GM23338 (cell line): ENCODE measurements around the gene FAM47E. TPM values are rescaled to one million over a fixed set of nuclear protein-coding genes. Genes with fewer than 3 reads are reported as not detected.

Experiments used
- ATAC-seq: fragments of 200-7000 bp; cut with Tn5 transposase; 3 replicates; pipeline ENCODE4 v1.9.1; 2020
- DNase-seq: peaks from one replicate; pipeline ENCODE4 v3.0.0-alpha.2; 2015; ENCODE audit warnings: low spot score
- H2AFZ ChIP-seq: fragments of 200-600 bp; sonication (generic); 2 replicates; pipeline ENCODE4 v1.8.0; 2016; ENCODE audit warnings: antibody characterized with exemption, mild to moderate bottlenecking, moderate library complexity
- H3F3A ChIP-seq: fragments of 200-600 bp; sonication (generic); replicated peaks from 2 replicates; pipeline ENCODE4 v1.8.0; 2017; ENCODE audit warnings: antibody characterized with exemption, mixed run types, low read depth
- H3K27ac ChIP-seq: fragments of 200-600 bp; sonication (generic); 2 replicates; pipeline ENCODE4 v1.6.1; 2016; ENCODE audit warnings: low read depth
- H3K27me3 ChIP-seq: fragments of 200-600 bp; sonication (generic); 2 replicates; pipeline ENCODE4 v1.8.0; 2016; ENCODE audit warnings: mild to moderate bottlenecking, mixed run types, moderate library complexity; ENCODE audit not compliant: insufficient read depth
- H3K36me3 ChIP-seq: fragments of 200-600 bp; sonication (generic); 2 replicates; pipeline ENCODE4 v1.8.0; 2016; ENCODE audit warnings: mild to moderate bottlenecking; ENCODE audit not compliant: insufficient read depth
- H3K4me1 ChIP-seq: fragments of 200-600 bp; sonication (generic); 2 replicates; pipeline ENCODE4 v1.8.0; 2016; ENCODE audit warnings: mild to moderate bottlenecking, moderate library complexity; ENCODE audit not compliant: insufficient read depth
- H3K4me2 ChIP-seq: fragments of 200-600 bp; sonication (generic); 2 replicates; pipeline ENCODE4 v1.7.1; 2017; ENCODE audit warnings: mixed run types
- H3K4me3 ChIP-seq: fragments of 200-600 bp; sonication (generic); 2 replicates; pipeline ENCODE4 v1.6.1; 2016; ENCODE audit warnings: mixed run types
- H3K79me2 ChIP-seq: fragments of 200-600 bp; sonication (generic); replicated peaks from 2 replicates; pipeline ENCODE4 v1.8.0; 2017; ENCODE audit warnings: mild to moderate bottlenecking; ENCODE audit not compliant: insufficient read depth
- H3K9me2 ChIP-seq: fragments of 200-600 bp; sonication (generic); 2 replicates; pipeline ENCODE4 v1.8.0; 2017; ENCODE audit not compliant: insufficient read depth
- H4K20me1 ChIP-seq: fragments of 200-600 bp; sonication (generic); replicated peaks from 2 replicates; pipeline ENCODE4 v1.8.0; 2017; ENCODE audit warnings: mild to moderate bottlenecking; ENCODE audit not compliant: insufficient read depth
- H3K27ac Mint-ChIP-seq: 2 replicates; pipeline ENCODE4 v1.8.0; 2020; ENCODE audit warnings: inconsistent platforms, mild to moderate bottlenecking, moderate library complexity, mixed read lengths
- H3K27me3 Mint-ChIP-seq: 3 replicates; pipeline ENCODE4 v1.8.0; 2022; ENCODE audit warnings: low read depth, mild to moderate bottlenecking, moderate library complexity, mixed read lengths, inconsistent platforms; ENCODE audit not compliant: insufficient read depth, poor library complexity
- H3K36me3 Mint-ChIP-seq: 3 replicates; pipeline ENCODE4 v1.8.0; 2021; ENCODE audit warnings: low read depth, mild to moderate bottlenecking, inconsistent platforms, moderate library complexity, mixed read lengths
- H3K4me1 Mint-ChIP-seq: 3 replicates; pipeline ENCODE4 v1.8.0; 2020; ENCODE audit warnings: mild to moderate bottlenecking, inconsistent platforms, mixed read lengths
- H3K4me3 Mint-ChIP-seq: 3 replicates; pipeline ENCODE4 v1.8.0; 2021; ENCODE audit warnings: moderate library complexity, mild to moderate bottlenecking, inconsistent platforms, mixed read lengths
- H3K9me3 Mint-ChIP-seq: 3 replicates; pipeline ENCODE4 v1.8.0; 2020; ENCODE audit warnings: moderate library complexity, mild to moderate bottlenecking, inconsistent platforms, mixed read lengths
- CREB1 ChIP-seq: fragments of 250-450 bp; sonication (Bioruptor Pico); IDR thresholded peaks from 2 replicates; pipeline ENCODE4 v1.5.0; 2020; ENCODE audit warnings: low read depth, mild to moderate bottlenecking, moderate library complexity
- CTCF ChIP-seq, 2 experiments: fragments of 200-600 bp in 1 of 2; sonication (generic) in 1 of 2; conservative IDR thresholded peaks; 2 replicates each; pipeline versions ENCODE4 v1.5.1 to v1.6.1; 2016 to 2017; ENCODE audit warnings: antibody characterized with exemption in 2 of 2, low read depth in 2 of 2, mild to moderate bottlenecking in 2 of 2, moderate library complexity in 1 of 2
- ETS1 ChIP-seq: IDR thresholded peaks from 2 replicates; pipeline ENCODE4 v1.6.1; 2016; ENCODE audit warnings: antibody characterized with exemption
- EZH2 ChIP-seq: fragments of 200-600 bp; sonication (generic); IDR thresholded peaks from one replicate; pipeline ENCODE4 v1.8.0; 2017; ENCODE audit warnings: antibody characterized with exemption, mild to moderate bottlenecking, low read depth; ENCODE audit not compliant: unreplicated experiment
- JUNB ChIP-seq: IDR thresholded peaks from one replicate; pipeline ENCODE4 v1.6.1; 2016; ENCODE audit warnings: antibody characterized with exemption; ENCODE audit not compliant: unreplicated experiment
- NANOG ChIP-seq: IDR thresholded peaks from 2 replicates; pipeline ENCODE4 v1.6.1; 2016; ENCODE audit warnings: antibody characterized with exemption, borderline replicate concordance
- POLR2AphosphoS5 ChIP-seq: IDR thresholded peaks from 2 replicates; pipeline ENCODE4 v1.6.1; 2016; ENCODE audit warnings: antibody characterized with exemption, low read depth
- REST ChIP-seq: IDR thresholded peaks from one replicate; pipeline ENCODE4 v1.6.1; 2018; ENCODE audit warnings: antibody characterized with exemption; ENCODE audit not compliant: unreplicated experiment
- STAT1 ChIP-seq: IDR thresholded peaks from one replicate; pipeline ENCODE4 v1.6.1; 2016; ENCODE audit warnings: antibody characterized with exemption; ENCODE audit not compliant: unreplicated experiment
- ZNF462 ChIP-seq: fragments of 250-450 bp; sonication (Bioruptor Pico); IDR thresholded peaks from 2 replicates; pipeline ENCODE4 v1.5.0; 2020; ENCODE audit warnings: mild to moderate bottlenecking, moderate library complexity
- polyA plus RNA-seq: library from polyadenylated mRNA; unstranded; fragments of >200 nt; fragmentation: Nextera tagmentation; extraction: Ambion mirVana; gene quantifications from 2 replicates; pipeline ENCODE4 v1.2.1, GENCODE V29; 2016
- total RNA-seq: library from RNA; depleted of rRNA; stranded (reverse); fragments of >200 nt; shearing (Covaris generic); gene quantifications from 2 replicates; pipeline ENCODE4 v1.2.3, GENCODE V29; 2014

The FAM47E gene
- total and polyA plus RNA-seq, 2 experiments from 2014 or later: 0.66 to 2.3 TPM

- no peak for TF ChIP-seq POLR2AphosphoS5
- TF ChIP-seq ZNF462 (CRISPR knock-in tag): no peak
- no peak for TF ChIP-seq REST
- TF ChIP-seq ETS1: no peak
- TF ChIP-seq CTCF (conservative IDR thresholded peaks at IDR 0.05; ENCODE audit: low read depth in 2 of 2): no peak
- TF ChIP-seq STAT1: no peak
- no peak for TF ChIP-seq EZH2
- no peak for TF ChIP-seq JUNB
- no peak for TF ChIP-seq NANOG
- TF ChIP-seq CREB1 (CRISPR knock-in tag): no peak
- Histone ChIP-seq H4K20me1 (no peaks in the 10 kb centered on the region), H3K4me3 (no peak overlapping the region), H2AFZ (no peak overlapping the region), H3K4me1 (no peaks in the 10 kb centered on the region), H3K9me2 (peaks cover 6% of the 10 kb centered on the region; the same call in 1 of the 2 replicates), H3K4me2 (no peak overlapping the region), H3K27me3 (no peaks in the 10 kb centered on the region), H3F3A (no peaks in the 10 kb centered on the region), H3K36me3 (no peaks in the 10 kb centered on the region; the same call in 1 of the 2 replicates), H3K27ac (no peak overlapping the region), H3K79me2 (no peaks in the 10 kb centered on the region)
- ATAC-seq: no peak
- peaks cover 12% of the 10 kb centered on the region; the same call in 2 of the 3 replicates for H3K9me3 Mint-ChIP-seq
- no peak for DNase-seq
- H3K4me3 Mint-ChIP-seq: no peak overlapping the region
- H3K27me3 Mint-ChIP-seq: no peaks in the 10 kb centered on the region
- no peak overlapping the region for H3K27ac Mint-ChIP-seq
- no peaks in the 10 kb centered on the region for H3K36me3 Mint-ChIP-seq
- H3K4me1 Mint-ChIP-seq: no peaks in the 10 kb centered on the region; the same call in 2 of the 3 replicates
Observed at GRCh38 chr4:76316131-76316530, 64.6 kb downstream of the FAM47E start.
